Transverse colon (tissue), 4 donors: ENCODE data around the gene BST1. TPM values are rescaled to one million over a fixed set of nuclear protein-coding genes. Genes with fewer than 3 reads are reported as not detected.

ENCODE experiments used
- DNase-seq: peaks from one replicate; pipeline ENCODE4 v3.0.0-alpha.2; 2019
- H3K27ac ChIP-seq, 4 donors: fragments of 200-600 bp; sonication (generic); 2 replicates each; pipeline ENCODE4 v1.5.1; 2016 to 2018; ENCODE audit warnings: inconsistent platforms in 4 of 4
- H3K27me3 ChIP-seq: fragments of 200-600 bp; sonication (generic); 2 replicates; pipeline ENCODE4 v1.5.1; 2017; ENCODE audit warnings: inconsistent platforms
- H3K36me3 ChIP-seq, 4 donors: fragments of 200-600 bp; sonication (generic); 2 replicates each; pipeline ENCODE4 v1.5.1; 2017 to 2019; ENCODE audit warnings: inconsistent platforms in 4 of 4
- H3K4me1 ChIP-seq, 4 donors: fragments of 200-600 bp; sonication (generic); 2 replicates each; pipeline ENCODE4 v1.5.1; 2017 to 2020; ENCODE audit warnings: inconsistent platforms in 4 of 4
- H3K4me3 ChIP-seq, 4 donors: fragments of 200-600 bp; sonication (generic); 1 replicate in 1 of 4; 2 replicates in 3 of 4; pipeline versions ENCODE4 v1.5.1 to v1.6.1; 2017 to 2019; ENCODE audit warnings: inconsistent platforms in 4 of 4
- H3K9me3 ChIP-seq, 2 donors: fragments of 200-600 bp; sonication (generic); 2 replicates each; pipeline ENCODE4 v1.5.1; 2017 to 2019; ENCODE audit warnings: inconsistent platforms in 2 of 2
- EP300 ChIP-seq: sonication (generic); formaldehyde crosslinking; IDR thresholded peaks from one replicate; pipeline ENCODE4 v1.6.1; 2017; ENCODE audit warnings: antibody characterized with exemption, low read depth
- POLR2A ChIP-seq: fragments of 450-650 bp; IDR thresholded peaks from one replicate; pipeline ENCODE4 v1.6.1; 2016; ENCODE audit warnings: antibody characterized with exemption, mild to moderate bottlenecking, moderate library complexity
- POLR2AphosphoS5 ChIP-seq, 3 donors: sonication (generic); formaldehyde crosslinking; IDR thresholded peaks; one replicate each; pipeline ENCODE4 v1.6.1; 2016; ENCODE audit warnings: antibody characterized with exemption in 3 of 3
- WGBS, 2 donors: methylation state at CpG; one replicate each; pipeline ENCODE4 v1.1.5; 2018; ENCODE audit warnings: low coverage in 1 of 2; 5-methylcytosine and 5-hydroxymethylcytosine counted together
- in situ Hi-C, 4 donors: fragments of 200-750 bp; cut with MboI; loops; one replicate each; pipeline versions ENCODE4 v1.15.0 to v1.15.1; 2017; ENCODE audit warnings: low sequenced_read_pairs in 3 of 4, low pct_ligation_motif_present in 1 of 4, low pct_unique_long_range_greater_than_20kb in 1 of 4
- intact Hi-C: fragments of 100-400 bp; cut with DNase I; formaldehyde crosslinking; loops from one replicate; pipeline ENCODE4 v1.15.1; 2023; ENCODE audit warnings: low total_unique reads
- total RNA-seq, 4 donors: library from RNA; depleted of rRNA; stranded (reverse); fragments of >200 nt; gene quantifications; one replicate each; pipeline ENCODE4 v1.1.0, GENCODE V29; 2016
- TF ChIP-seq, protein P1 (sequence below), 5 experiments: fragments of 200-600 bp in 3 of 5; fragments of 450-650 bp in 2 of 5; sonication (generic) in 3 of 5; IDR thresholded peaks; 1 replicate in 2 of 5; 2 replicates in 3 of 5; pipeline ENCODE4 v1.5.1; 2016 to 2017; ENCODE audit warnings: antibody characterized with exemption in 5 of 5, inconsistent platforms in 3 of 5, mild to moderate bottlenecking in 2 of 5, moderate library complexity in 1 of 5

Gene BST1
- total RNA-seq, 4 donors from 2014 or later = 4.3 to 19.4 TPM; not detected in 2

GRCh38 chr4:15746110-15746509 lies 43.2 kb downstream of the BST1 start:
- WGBS, 2 donors = 100% methylated on average over 1 of the region's 1 CpG
- no peak overlapping the region for H3K4me3 ChIP-seq
- no peaks in the 10 kb centered on the region for H3K36me3 ChIP-seq
- TF ChIP-seq POLR2A (no peak), EP300 (no peak), POLR2AphosphoS5 (IDR thresholded peaks at IDR 0.05) (no peak)
- TF ChIP-seq, protein P1, sequence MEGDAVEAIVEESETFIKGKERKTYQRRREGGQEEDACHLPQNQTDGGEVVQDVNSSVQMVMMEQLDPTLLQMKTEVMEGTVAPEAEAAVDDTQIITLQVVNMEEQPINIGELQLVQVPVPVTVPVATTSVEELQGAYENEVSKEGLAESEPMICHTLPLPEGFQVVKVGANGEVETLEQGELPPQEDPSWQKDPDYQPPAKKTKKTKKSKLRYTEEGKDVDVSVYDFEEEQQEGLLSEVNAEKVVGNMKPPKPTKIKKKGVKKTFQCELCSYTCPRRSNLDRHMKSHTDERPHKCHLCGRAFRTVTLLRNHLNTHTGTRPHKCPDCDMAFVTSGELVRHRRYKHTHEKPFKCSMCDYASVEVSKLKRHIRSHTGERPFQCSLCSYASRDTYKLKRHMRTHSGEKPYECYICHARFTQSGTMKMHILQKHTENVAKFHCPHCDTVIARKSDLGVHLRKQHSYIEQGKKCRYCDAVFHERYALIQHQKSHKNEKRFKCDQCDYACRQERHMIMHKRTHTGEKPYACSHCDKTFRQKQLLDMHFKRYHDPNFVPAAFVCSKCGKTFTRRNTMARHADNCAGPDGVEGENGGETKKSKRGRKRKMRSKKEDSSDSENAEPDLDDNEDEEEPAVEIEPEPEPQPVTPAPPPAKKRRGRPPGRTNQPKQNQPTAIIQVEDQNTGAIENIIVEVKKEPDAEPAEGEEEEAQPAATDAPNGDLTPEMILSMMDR (IDR thresholded peaks at IDR 0.05) = no peak
- H3K4me1 ChIP-seq = no peaks in the 10 kb centered on the region
- no peak overlapping the region for H3K27ac ChIP-seq
- intact Hi-C loops = no loop called here
- DNase-seq = no peak
- peaks cover 0 to 4% of the 10 kb centered on the region in 2 donors for H3K9me3 ChIP-seq
- no peaks in the 10 kb centered on the region for H3K27me3 ChIP-seq
- in situ Hi-C loops = loop anchor here in 1 of 4 donors (25.0 kb wide), 1 partner anchor 116 kb away; no protein-coding TSS in a partner anchor

DNA sequence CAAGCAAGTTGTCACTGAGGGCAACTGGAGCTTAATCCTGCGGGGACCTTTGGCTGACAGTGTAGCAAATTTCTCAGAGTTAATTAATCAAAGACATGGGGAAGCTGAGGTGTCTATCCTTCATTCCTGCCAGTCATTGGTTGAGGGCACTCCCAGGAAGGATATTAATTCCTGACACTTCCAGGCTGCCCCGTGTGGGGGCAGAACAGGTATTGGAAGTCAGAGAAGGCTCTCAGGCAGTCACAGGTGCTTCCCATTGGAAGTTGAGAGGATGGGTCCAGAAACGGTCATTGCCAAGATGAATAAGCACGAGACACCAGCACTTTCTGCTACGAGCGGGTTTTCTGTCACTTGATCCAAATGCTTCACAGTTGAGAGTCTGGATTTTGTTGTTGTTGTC lies 46.1 kb downstream of the BST1 start:
- 78 to 90% methylated on average over 2 to 6 of the region's 6 CpGs for WGBS, 2 donors
- Histone ChIP-seq H3K27ac (no peak overlapping the region), H3K36me3 (no peaks in the 10 kb centered on the region), H3K4me3 (no peak overlapping the region), H3K9me3 (no peaks in the 10 kb centered on the region), H3K4me1 (no peaks in the 10 kb centered on the region), H3K27me3 (no peaks in the 10 kb centered on the region)
- no peak for DNase-seq
- TF ChIP-seq POLR2AphosphoS5 (IDR thresholded peaks at IDR 0.05) (no peak), POLR2A (no peak), EP300 (no peak)
- TF ChIP-seq, protein P1 (IDR thresholded peaks at IDR 0.05) = no peak
- intact Hi-C loops (no loop called here), in situ Hi-C loops (loop anchor here in 1 of 4 donors (25.0 kb wide), 1 partner anchor 113 kb away; no protein-coding TSS in a partner anchor)

GRCh38 chr4:15751153-15751552 lies 48.3 kb downstream of the BST1 start:
- no peaks in the 10 kb centered on the region for H3K9me3 ChIP-seq
- no peak overlapping the region for H3K27ac ChIP-seq
- intact Hi-C loops (no loop called here), in situ Hi-C loops (no loop called here)
- H3K36me3 ChIP-seq = no peaks in the 10 kb centered on the region
- no peak for DNase-seq
- no peaks in the 10 kb centered on the region for H3K27me3 ChIP-seq
- no peaks in the 10 kb centered on the region for H3K4me1 ChIP-seq
- 90 to 95% methylated on average over 2 of the region's 2 CpGs for WGBS, 2 donors
- no peak for TF ChIP-seq EP300
- TF ChIP-seq, protein P1 (IDR thresholded peaks at IDR 0.05) = no peak
- TF ChIP-seq POLR2A = no peak
- TF ChIP-seq POLR2AphosphoS5 (IDR thresholded peaks at IDR 0.05) = no peak
- H3K4me3 ChIP-seq = no peak overlapping the region

DNA sequence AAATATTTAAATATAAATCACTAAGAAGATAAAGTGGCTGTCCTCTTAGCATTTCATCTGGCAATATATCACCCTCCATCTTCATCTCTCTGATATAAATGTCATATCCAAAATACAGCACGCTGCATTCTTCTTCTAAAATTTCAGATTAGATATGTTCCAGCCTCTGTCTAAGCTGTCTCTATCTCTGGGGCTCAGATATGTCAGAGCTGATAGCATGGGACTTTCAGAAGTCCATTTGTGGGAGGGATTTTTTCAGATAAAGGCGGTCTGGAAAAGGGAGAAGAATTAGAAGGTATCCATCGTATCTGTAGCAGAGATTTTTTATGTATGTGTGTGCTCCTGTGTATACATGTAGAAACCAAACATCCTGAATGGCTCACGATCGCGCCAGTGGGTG lies 50.2 kb downstream of the BST1 start:
- 92 to 100% methylated on average over 6 of the region's 6 CpGs for WGBS, 2 donors
- no peaks in the 10 kb centered on the region for H3K9me3 ChIP-seq
- H3K4me1 ChIP-seq = peaks cover 0 to 2% (median 0%) of the 10 kb centered on the region in 4 donors
- no peaks in the 10 kb centered on the region for H3K27me3 ChIP-seq
- no peak overlapping the region for H3K4me3 ChIP-seq
- DNase-seq = no peak
- in situ Hi-C loops (no loop called here), intact Hi-C loops (no loop called here)
- no peak overlapping the region for H3K27ac ChIP-seq
- no peak for TF ChIP-seq POLR2A
- no peak for TF ChIP-seq POLR2AphosphoS5 (IDR thresholded peaks at IDR 0.05)
- TF ChIP-seq, protein P1 (IDR thresholded peaks at IDR 0.05) = no peak
- TF ChIP-seq EP300 = no peak
- no peaks in the 10 kb centered on the region for H3K36me3 ChIP-seq
